ENCODE measurements around the gene CLEC20A.

The CLEC20A gene

DNA sequence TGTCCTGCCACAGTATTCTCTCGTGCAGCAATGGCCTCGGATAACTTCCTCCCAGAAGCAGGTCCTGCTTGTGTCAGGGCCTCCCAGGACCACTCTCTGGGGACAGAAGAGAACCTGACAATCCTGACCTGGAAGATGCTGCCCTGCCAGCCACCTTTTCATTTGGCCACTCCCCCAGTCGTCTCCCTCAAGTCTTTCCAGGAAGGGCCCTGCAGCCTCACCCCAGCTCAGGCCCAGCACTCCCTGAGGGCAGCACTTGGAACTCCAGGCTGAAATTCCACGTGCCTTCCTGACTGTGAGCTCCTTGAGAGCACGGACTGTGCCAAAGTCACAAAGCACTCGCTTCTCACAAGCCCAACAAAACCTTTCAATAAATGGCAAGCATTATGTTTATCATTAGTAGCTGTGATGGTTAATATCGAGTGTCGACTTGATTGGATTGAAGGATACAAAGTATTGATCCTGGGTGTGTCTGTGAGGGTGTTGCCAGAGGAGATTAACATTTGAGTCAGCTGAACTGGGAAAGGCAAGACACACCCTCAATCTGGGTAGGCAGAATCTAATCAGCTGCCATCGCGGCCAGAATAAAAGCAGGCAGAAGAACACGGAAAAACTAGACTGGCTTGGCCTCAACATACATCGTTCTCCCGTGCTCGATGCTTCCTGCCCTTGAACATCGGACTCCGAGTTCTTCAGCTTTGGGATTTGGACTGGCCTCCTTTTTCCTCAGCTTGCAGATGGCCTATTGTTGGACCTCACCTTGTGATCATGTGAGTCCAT, 2.3 kb upstream of the CLEC20A start:
- no peak for DNase-seq

DNA sequence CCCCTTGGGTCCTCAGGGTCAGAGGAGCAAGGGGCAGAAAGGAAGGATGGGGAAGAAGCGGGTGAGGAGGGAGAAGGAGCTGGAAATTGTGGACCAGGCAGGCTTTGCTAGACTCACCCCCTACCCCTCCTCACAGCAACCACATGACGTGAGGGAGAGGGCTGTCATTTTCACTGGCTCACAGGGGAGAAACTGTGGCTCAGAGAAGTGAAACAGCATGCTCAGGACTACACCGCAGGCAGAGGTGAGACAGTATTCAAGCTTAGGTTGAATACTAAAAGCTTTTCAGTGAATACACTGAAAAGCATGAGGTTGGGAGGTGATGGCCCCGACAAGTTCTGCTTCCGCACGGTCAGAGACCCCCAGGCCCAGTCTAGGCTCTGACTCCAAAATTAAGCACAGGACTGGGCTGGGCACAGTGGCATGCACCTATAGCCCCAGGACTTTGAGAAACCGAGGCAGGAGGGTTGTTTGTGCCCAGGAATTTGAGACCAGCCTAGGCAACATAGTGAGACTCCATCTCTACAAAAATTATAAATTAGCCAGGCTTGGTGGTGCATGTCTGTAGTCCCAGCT, 1.2 kb upstream of the CLEC20A start:
- no peak for DNase-seq

DNA sequence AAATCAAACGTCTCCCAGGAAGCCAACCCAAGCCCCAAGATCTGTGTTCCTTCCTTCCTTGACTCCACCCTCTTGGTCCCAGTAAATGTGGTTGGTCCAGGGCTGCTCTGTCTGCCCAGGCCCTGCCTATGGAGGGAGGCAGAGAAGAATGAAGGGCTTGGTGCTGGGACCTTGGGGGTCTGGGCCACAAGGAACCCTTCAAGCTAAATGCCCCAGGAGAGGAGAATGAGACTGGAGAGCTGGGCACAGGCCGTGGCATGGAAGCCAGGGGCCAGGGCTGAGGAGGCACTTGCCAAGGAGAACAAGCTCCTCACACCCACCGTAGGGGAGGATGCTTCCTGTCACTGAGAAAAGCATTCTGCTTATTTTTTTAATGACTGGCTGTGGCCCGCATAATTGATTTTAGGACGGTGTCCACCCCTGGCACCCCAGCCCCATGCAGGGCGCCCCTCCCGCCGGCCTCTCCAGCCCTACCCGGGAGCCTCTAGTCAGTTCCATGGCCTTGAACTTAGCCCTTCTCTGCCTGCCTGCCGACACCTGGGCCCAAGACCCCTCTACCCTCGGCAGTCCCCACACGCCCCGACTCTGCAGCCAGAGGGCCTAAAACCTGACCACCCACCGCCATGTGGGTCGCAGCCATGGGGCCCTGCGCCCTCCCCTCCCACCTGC, 889 bp downstream of the CLEC20A start:
- no peak for DNase-seq

DNA sequence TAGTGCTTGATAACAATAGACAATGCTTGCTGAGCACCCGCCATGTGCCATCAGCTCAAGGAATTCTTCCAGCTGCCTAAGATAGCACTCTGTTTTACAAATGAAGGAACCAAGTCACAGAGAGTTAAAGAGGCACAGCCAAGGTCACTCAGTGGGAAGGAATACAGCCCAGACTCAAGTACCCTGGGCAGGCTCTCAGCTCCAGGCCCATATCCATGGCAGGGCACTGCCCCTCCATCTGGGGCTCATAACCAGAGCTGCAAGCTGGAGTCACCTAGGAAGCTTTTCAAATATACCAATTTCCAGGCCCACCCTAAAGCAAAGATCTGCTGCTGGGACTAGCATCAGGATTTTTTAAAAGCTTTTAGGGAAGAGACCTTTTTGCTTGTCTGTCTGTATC, 1.6 kb downstream of the CLEC20A start:
- no peak for DNase-seq

DNA sequence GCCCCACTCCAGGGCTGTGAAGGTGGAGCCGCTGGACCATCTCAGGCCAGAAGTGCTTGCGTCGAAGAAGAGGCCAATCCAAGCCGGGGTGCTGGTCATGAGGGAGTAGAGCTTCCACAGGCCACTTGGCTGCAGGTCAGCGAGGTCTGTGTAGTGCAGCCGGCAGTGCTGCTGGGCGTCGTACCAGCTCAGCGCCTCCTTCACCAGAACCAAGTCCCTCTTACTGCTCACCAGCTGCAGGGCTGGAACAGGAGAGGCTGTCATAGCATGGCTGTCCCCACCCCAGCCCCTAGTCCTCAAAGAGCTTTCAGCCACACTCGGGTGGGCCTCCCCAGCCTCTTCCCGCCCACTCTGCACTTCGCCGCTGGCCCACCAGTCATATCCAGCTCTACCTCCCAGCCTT, 2.2 kb downstream of the CLEC20A start:
- DNase-seq: no peak

DNA sequence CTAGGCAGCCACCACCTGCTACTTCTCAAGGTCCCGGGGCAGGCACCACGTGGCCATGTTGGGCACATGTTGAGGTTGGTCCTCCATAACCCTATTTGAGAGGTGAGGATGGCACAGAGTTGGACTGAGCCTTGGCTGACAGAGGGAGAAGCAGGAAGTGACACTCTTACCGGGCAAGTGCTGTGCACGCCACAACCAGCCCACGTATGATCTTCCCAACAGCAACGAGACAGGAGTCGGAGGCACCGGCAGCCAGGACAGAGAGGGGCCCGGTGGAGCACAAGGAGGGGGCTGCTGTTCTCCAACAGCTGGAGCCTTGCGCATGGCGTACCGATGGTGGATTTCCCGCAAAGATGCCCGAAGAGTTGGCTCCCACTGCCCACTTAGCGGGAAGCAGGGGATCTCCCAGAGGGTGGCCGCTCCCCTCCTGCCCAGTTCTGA, 3.4 kb downstream of the CLEC20A start:
- DNase-seq: no peak

DNA sequence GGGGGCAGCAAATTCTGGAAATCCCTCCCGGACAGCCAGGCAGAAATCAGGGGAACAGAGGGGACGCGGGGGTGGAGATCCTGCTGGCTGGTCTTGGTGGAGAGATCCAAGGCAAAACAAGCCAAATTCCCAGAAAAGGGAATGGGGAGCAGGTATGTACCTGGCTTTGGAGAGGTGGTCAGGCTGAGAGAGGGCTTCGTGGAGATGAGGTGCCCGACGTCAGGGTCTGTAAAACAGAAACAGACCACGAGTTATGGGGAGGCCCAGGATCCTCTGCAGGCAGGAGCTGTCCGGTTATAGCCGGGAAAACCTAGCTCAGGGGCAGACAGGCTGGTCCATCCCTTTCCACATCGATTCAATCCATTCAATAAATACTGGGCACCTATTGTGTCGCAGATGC, 4.4 kb downstream of the CLEC20A start:
- no peak for DNase-seq

DNA sequence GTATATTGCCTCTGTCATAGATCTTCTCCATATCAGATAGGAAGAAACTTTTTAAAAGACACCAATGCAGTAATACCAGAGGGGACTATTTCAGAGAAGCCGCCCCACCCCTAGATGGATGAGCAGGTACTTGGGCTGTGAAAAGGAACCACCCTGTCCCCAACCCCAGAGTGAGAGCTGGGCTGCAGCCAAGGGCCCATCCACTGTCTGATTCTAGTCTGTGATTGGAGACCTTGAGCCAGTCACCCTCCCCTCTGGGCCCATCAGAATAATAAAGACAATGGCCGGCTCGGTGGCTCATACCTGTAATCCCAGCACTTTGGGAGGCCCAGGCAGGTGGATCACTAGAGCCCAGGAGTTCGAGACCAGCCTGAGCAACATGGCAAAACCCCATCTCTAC, 5.0 kb downstream of the CLEC20A start:
- DNase-seq: no peak

DNA sequence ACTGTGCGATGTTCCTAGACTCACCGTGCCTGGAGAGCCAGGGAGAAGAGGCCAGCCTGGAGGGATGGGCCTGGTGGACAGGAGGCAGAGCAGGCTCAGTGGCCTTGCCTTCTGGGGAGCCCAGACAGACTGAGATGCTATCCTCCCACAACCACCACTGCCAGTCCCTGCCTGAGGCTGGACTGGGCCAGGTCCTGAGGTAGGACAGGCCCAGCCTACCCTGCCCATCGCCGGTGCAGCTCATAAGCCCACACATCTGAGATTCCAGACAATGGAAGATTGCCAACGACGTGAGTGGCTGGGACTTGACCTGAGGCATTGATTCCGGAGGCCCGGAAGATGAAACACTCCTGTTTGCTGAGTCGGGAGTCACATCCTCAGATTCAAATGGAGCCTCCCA, 5.8 kb downstream of the CLEC20A start:
- DNase-seq: no peak

DNA sequence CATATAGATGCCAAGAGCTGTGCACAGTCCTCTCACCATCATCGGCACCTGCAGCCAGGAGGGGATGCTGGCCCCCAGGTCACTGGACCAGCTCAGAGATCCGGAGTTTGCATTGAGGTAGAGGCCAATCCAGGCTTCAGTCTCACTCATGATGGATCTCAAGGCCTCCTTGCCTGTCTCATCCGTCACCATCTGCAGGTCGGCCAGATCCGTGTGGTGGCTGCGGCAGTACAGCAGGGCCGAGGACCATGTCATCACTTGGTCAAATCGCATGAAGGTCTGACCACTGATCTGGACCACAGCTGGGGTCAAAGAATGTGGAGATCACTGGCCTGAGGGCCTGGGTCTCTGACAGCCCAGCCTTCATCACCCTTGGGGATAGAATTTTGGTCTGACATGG, 6.6 kb downstream of the CLEC20A start:
- no peak for DNase-seq

DNA sequence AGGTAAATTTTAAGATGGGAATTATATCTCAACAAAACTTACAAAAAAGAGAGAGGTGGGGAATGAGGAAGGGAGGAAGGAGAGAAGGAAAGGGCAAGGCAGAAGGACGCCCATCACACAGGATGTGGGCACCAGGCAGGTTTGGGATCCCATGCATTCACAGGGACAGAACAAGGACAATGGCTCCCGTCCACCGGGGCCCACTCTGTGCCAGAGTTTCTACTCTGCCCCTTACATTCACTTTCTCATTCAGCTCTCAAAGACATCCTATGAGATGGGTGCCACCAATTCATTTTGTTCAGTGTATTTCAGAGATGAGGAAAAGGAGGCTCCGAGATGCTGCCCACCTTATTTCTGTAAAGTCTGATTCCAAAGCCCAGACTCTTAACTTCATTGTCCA, 7.4 kb downstream of the CLEC20A start:
- no peak for DNase-seq

DNA sequence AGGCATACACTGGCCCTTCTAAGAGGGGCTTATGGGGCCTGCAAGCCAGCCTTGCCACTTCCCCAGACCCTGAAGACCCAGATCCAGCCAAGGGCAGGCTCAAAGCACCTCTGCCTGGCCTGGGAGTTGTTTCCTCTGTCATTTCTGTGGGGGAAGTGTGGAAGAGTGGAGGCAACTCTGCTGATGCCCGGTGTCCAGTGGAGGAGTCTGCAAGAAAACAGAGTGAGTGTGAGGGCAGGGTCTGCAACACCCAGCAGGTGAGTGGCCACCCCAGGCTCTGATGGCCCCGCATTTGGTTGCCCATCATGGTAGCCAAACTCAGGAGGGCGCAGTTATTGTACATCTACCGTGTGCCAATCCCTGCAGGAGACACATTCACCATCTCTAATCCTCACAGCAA, 8.4 kb downstream of the CLEC20A start:
- no peak for DNase-seq

DNA sequence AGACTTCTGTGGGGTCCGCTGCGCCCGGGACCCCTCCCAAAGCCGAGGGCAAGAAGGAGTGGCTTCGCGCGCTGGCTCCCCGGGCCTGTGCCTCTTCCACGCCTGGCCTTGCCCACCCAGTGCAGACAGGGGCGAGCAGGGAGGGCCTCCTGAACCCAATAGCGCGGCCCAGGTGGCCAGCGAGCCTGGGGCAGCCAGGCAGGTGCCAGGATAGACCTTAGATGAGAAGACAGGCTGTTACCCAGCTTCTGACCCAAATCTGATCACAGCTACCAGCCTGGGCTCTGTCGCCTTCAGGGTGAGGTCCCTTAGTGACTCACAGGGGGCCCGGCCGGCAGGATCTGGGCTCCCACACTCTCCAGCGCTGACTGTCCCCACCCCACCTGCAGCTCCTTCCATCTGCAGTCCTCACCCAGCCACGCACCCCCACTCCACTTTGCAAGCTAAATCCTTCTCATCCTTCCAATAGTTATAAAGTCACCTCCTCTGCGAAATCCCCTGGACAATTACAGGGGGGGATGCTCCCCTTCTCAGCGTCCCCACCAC, 9.6 kb downstream of the CLEC20A start:
- DNase-seq: no peak

DNA sequence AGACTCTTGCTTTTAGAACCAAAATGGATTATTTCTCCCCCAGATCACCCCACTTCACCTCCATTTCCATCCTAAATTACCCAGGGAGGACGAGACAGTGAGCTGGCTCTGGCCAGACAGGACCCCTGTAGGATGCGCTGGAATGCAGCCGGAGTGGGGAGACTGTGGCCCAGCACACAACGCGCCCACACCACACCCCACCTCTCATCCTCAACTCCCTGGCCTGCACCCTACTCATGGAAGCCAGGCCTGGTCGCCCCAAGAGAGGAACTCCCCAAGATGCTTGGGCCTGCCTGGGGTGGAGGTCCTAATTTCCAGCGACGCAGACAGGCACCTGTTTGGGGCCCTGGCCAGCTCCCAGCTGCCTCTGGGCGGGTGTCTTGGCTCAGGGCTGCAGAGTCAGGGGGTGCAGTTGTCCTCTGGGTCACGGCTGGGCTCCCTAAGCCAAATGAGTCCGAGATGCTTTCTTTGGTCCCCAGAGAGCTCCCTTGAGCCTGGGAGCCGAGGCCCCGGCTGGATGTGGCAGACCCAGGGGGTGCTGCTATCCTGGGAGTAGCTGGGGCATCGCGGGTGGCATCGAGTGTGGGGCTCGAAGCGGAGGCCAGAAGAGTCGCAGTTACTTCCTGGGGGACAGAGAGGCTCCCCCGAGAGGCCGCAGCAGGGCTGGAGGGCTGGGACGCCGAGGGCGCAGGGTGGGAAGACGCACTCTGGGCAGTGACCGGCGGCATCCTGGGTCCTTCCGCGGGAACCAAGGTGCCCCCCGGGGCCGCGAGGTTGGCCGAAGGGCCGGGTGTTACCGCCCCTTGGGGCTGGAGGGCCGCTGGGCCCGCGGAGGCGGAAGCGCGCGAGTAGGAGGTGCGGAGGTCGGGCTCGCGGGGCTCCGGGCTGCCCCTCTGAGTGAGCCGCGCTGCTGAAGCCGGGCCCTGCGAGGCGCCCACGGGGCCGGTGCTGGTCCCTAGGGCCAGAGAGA, 10.4 kb downstream of the CLEC20A start:
- no peak for DNase-seq

DNA sequence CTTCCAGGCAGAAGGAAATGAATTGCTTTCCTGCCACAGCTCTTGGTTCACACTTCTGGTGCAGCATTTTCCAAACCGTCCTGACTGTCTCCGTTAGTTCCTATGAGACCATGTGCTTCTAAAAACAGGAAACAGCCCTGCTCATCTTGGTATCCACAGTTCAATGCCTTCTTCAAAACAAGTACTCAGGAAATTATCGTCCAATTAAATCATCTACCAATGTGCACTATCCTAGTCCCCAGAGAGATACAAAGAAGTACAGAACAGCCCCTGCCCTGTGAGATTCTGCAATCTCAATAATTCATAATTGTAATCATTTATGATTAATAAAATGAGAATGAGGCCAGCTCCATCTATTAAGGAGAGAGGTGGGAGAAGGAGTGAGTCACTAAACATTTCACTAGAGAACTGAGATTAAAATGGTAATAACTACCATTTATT, 11.2 kb downstream of the CLEC20A start:
- no peak for DNase-seq

DNA sequence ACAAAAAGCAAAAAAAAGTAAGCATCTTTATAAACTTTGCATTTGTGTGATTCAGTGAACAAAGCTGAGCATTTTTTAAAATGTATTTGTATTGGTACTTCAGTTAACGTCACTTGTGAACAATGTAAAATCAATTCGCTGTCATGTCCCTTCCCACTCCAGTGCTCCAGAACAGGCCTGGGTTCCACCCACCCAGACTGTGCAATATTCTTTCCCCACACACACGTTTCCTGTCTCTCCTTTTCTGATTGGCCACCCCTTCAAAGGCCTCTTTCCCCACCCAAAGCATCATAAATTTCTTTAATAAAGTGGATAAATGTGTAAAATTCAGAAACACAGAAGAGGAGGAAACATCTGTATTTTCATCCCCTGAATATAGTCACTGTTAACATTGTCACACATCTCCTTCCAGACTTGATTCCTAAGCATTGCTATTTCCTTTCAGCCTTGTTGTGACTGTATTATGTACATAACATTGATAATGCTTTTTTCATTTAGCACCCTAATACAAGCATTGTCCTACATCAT, 12.0 kb downstream of the CLEC20A start:
- no peak for DNase-seq

DNA sequence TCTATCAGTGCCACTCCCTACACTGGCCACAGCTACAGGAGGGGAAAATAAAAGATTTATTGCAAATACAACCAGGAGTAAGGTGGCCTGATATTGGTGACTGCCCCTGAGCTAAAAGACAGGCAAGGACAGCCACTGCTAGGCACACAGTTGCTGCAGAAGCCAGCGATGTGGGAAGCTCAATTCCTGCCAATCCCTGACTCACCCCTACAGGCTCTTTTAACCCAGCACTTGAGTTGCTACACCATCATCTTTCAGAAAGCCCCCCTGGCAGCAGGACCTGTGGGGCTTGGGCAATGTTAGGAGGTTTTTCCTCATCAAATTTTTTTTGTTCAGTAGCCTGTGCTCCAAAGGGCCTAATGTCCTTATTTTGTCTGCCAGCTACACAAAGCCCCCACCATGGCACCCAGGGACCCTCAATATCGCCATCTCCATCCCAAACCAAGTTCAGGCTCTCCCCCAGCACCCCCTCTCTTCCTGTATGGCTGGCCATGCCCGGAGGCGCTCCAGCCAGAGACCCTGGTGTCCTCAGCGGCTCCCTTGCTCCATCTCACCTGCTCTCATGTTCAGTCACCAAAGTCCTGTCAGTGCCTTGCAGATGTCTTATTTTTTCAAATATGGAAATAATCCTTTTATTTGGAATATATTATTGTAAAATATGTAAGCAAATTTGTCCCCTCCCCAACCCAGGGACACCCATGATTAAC, 13.4 kb downstream of the CLEC20A start:
- DNase-seq: no peak

DNA sequence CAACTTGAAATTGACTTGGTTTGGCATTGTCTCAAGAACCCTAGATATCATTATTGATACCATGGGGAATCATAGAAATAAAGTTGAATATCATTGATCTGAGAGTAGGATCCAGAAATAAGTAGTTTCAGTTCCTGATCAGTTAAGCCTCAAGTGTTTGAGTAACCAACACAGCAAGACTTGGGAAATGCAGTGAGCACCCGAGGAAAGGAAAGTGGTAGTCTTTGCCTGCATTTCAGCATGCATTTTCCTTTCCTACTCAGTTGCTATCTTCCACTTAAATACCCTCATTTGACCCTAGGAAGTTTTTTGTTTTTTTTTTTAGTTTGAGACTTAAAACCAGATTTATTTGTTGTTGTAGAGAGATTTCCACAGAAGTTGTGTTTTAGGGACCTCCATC, 18.9 kb downstream of the CLEC20A start:
- DNase-seq: no peak

DNA sequence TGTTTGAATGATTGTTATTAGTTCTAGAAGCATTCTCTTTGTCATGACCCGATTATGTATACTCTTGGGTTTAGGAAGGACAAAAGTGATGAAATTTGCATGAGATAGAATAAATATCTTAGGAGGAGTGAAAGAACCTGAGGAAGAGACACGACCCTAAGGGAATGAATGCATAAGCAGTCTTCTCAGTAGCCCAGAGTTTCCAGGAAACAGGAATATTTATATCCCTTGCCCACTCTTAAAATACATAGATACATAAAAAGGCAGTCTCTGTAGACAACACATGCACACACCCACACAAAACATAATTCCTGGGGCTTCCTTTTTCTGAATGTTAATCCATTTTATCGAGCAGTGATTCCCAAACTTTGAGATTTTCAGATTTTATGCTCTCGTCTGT, 19.4 kb downstream of the CLEC20A start:
- DNase-seq: no peak

DNA sequence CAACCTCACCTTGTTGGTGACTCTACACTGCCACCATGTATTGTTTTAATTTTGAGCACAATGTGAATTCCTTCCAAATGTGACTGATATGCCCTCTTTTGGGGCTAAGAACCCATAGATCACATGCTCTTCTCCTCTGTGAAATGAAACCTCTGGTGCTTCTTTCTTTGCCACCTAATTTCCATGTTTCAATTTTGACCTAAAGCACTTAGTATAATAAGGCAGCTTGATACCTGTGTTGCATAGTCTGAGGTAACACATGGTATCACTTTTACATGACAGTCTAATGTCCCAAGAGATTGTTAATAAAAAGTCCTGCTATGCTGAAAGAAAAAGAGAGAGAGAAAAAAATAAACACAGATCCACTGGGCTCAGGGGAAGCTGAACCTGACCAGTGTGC, 24.2 kb downstream of the CLEC20A start:
- no peak for DNase-seq

DNA sequence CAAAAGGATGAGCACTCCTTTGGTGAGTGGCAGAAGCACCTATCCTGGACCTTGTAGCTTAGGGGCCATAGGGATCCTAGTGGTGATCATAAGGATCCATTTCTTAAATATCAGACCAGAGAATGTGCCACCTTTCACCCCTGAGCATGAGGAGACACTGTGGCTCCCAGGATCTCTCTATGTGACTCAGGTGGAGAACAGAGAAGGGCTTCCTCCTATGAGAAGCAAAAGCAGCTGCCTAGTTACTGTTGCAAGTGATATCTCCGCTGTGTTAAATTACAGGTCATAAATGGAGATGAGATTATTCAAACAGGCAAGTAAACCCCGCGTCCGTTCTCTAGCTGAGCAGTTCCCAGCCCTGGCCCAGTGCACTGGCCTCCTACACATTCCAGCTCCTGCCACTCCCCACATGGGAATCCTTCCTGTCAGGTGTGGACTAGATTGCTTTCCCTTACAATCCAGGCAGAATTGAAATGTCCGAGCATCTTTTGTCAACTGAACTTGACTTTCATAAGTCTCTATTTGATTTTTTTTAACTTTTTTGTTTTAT, 26.3 kb downstream of the CLEC20A start:
- no peak for DNase-seq

DNA sequence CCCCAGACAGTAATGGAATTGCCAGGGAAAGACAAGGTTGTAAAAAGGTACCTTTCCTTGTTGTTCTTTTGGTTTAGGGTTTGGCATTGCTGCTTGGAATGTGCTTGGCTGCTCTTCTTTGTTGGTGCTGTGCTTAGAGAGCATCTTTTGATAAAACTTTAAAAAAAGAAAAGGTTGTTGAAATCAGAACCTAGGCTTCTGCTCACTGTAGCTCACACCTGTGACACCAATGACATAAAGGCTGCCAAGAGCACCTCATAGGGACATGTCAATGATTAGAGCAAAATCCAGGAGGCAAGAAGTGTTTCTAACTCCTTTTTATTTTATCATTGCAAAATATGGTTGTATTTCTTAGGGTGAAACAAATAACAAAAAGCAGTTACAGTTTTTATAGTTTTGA, 28.9 kb downstream of the CLEC20A start:
- DNase-seq: no peak

Measured in CD4-positive, alpha-beta T cell treated with Interleukin-17A for 4 hours (primary cell).